Stimulated activated CD8-positive, alpha-beta memory T cell treated with anti-CD3 and anti-CD28 coated beads, Interleukin-7, amount 100 ng/mL, for 48 hours (primary cell): ENCODE data around the gene HMBS.
"Not testable (repeated sequence)": the region's sequence is repeated elsewhere in the genome, so short reads cannot be mapped to it uniquely, and the experiment has no call there.

ENCODE experiments used
- DNase-seq, 2 donors: peaks; one replicate each; pipeline ENCODE4 v3.0.0-alpha.2; 2020; ENCODE audit warnings: low read depth in 1 of 2; ENCODE audit errors: extremely low read depth in 1 of 2

The HMBS gene

GRCh38 chr11:119118227-119118626, 33.5 kb downstream of the HMBS start:
- no peak for DNase-seq

GRCh38 chr11:119118946-119119345, 34.3 kb downstream of the HMBS start:
- DNase-seq: no peak

GRCh38 chr11:119120639-119121007, 35.9 kb downstream of the HMBS start:
- DNase-seq: no peak

GRCh38 chr11:119121008-119121810, 36.5 kb downstream of the HMBS start, which contains the start of gene HINFP:
Gene HINFP (plus strand): TSS chr11:119121580. CDS start chr11:119126945, 5,365 bp downstream.
- DNase-seq: peak; percentile 99 to 100

- no peak for DNase-seq
These were observed 37.1 kb downstream of the HMBS start for GRCh38 chr11:119121811-119122124.

GRCh38 chr11:119125821-119126220, 41.1 kb downstream of the HMBS start:
- no peak for DNase-seq

DNA sequence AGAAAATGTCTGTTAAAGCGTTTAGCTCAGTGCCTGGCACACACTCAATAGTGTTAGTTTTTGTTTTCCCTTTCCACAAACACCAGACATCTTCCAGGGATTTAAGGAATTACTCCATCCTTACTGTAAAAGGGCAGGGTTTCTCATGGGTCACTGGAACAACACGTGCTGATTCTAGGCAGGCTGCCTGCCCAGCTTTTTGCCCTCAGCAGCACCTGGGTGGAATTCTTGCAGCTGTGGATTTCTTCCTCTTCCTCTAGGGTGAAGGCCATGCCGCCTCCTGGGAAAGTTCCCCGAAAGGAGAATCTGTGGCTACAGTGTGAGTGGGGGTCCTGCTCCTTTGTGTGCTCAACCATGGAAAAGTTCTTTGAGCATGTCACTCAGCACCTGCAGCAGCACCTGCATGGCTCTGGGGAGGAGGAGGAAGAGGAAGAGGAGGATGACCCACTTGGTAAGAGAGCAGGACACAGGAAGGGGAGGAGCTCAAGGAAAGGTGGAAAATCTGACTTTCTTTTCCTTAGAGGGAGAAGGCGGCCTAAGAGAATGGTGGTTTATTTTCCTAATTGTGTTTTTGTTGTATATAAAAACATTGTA, 42.1 kb downstream of the HMBS start:
- DNase-seq: no peak

DNA sequence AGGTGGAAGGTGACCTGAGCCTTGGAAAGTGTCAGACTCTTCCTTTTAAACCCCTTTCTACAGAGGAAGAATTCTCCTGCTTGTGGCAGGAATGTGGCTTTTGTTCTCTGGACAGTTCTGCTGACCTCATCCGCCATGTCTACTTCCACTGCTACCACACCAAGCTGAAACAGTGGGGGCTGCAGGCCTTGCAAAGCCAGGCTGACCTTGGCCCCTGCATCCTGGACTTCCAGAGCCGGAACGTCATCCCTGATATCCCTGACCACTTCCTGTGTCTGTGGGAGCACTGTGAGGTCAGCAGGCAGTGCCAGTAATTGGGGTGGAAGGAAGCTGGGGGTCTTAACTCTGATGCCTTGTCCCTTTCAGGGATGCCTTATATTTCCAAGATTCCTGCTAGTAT, 46.0 kb downstream of the HMBS start:
- no peak for DNase-seq

GRCh38 chr11:119134389-119134978, 49.8 kb downstream of the HMBS start:
- no peak for DNase-seq

DNA sequence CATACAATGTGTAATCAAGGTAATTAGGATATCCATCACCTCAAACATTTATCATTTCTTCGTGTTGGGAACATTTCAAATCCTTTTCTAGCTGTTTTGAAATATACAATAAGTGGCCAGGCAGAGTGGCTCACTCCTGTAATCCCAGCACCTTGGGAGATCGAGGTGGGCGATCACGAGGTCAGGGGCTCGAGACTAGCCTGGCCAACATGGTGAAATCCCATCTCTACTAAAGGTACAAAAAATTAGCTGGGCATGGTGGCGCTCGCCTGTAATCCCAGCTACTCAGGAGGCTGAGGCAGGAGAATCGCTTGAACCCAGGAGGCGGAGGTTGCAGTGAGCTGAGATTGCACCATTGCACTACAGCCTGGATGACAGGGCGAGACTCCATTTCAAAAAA, 54.6 kb downstream of the HMBS start:
- DNase-seq: not testable (repeated sequence)
